HG02759 (cell line): ENCODE data around the gene CSRNP2.
A peak's percentile ranks its signal among the peaks of the same experiment; 100 is the strongest.
"Not testable (repeated sequence)": the region's sequence is repeated elsewhere in the genome, so short reads cannot be mapped to it uniquely, and the experiment has no call there.

ENCODE experiments used
- ATAC-seq: cut with Tn5 transposase; IDR thresholded peaks from one replicate; pipeline ENCODE4 v1.9.1; 2021; ENCODE audit warnings: mild to moderate bottlenecking, moderate library complexity; ENCODE audit not compliant: unreplicated experiment

The CSRNP2 gene

GRCh38 chr12:51028813-51029150 lies 54.6 kb downstream of the CSRNP2 start:
- ATAC-seq: no peak

- no peak for ATAC-seq
These were observed 55.1 kb downstream of the CSRNP2 start for GRCh38 chr12:51028126-51028812.

- ATAC-seq: no peak
These were observed 56.0 kb downstream of the CSRNP2 start for GRCh38 chr12:51027342-51027835.

- peak; percentile 92 for ATAC-seq
These were observed 57.4 kb downstream of the CSRNP2 start, which contains the start of gene SLC11A2 for GRCh38 chr12:51025836-51026638. TSS of gene SLC11A2 (minus strand) at chr12:51026384. CDS start at chr12:51010728, 15,656 bp downstream.

- no peak for ATAC-seq
These were observed 58.0 kb downstream of the CSRNP2 start for GRCh38 chr12:51025338-51025835.

- no peak for ATAC-seq
These were observed 59.6 kb downstream of the CSRNP2 start for GRCh38 chr12:51023625-51024382.

- ATAC-seq: no peak
These were observed 61.7 kb downstream of the CSRNP2 start for GRCh38 chr12:51021694-51022093.

GRCh38 chr12:51020448-51021182 lies 62.8 kb downstream of the CSRNP2 start:
- no peak for ATAC-seq

GRCh38 chr12:51019927-51020326 lies 63.5 kb downstream of the CSRNP2 start:
- no peak for ATAC-seq

GRCh38 chr12:51018956-51019355 lies 64.4 kb downstream of the CSRNP2 start:
- ATAC-seq: no peak

- ATAC-seq: no peak
These were observed 65.9 kb downstream of the CSRNP2 start for GRCh38 chr12:51017452-51017851.

- not testable (repeated sequence) for ATAC-seq
These were observed 68.9 kb downstream of the CSRNP2 start for GRCh38 chr12:51014467-51014866.

- no peak for ATAC-seq
These were observed 70.0 kb downstream of the CSRNP2 start for GRCh38 chr12:51013441-51013840.

- ATAC-seq: no peak
These were observed 70.7 kb downstream of the CSRNP2 start for GRCh38 chr12:51012570-51013236.

GRCh38 chr12:51011955-51012354 lies 71.4 kb downstream of the CSRNP2 start:
- no peak for ATAC-seq
